Calu3 (cell line): ENCODE measurements around the gene OPCML. TPM values are rescaled to one million over a fixed set of nuclear protein-coding genes. Genes with fewer than 3 reads are reported as not detected.

Experiments used
- BruUV-seq: library from RNA; stranded (reverse); fragments of 400-500 nt; replicated peaks from 2 replicates; lab custom pipeline; 2021; lab: Mats Ljungman, UMichigan
- CTCF ChIA-PET: fragments of 300-600 bp; sonication (Branson Sonifier 250); formaldehyde crosslinking; loops from one replicate; lab custom pipeline; 2022; ENCODE audit warnings: antibody characterized with exemption; lab: Charles Lee
- DNase-seq: peaks from one replicate; pipeline ENCODE4 v3.0.0; 2022
- H3K27ac Mint-ChIP-seq: one replicate; pipeline ENCODE4 v1.8.0; 2022; ENCODE audit warnings: mixed read lengths; ENCODE audit not compliant: unreplicated experiment
- H3K27me3 Mint-ChIP-seq: one replicate; pipeline ENCODE4 v1.8.0; 2022; ENCODE audit warnings: mixed read lengths; ENCODE audit not compliant: unreplicated experiment
- H3K36me3 Mint-ChIP-seq: one replicate; pipeline ENCODE4 v1.8.0; 2022; ENCODE audit warnings: mild to moderate bottlenecking, moderate library complexity, mixed read lengths; ENCODE audit not compliant: insufficient read depth, unreplicated experiment
- H3K4me1 Mint-ChIP-seq: one replicate; pipeline ENCODE4 v1.8.0; 2022; ENCODE audit warnings: mild to moderate bottlenecking, low read depth, mixed read lengths; ENCODE audit not compliant: unreplicated experiment
- H3K4me3 Mint-ChIP-seq: one replicate; pipeline ENCODE4 v1.8.0; 2022; ENCODE audit warnings: mild to moderate bottlenecking, low read depth, moderate library complexity, mixed read lengths; ENCODE audit not compliant: unreplicated experiment
- H3K9me3 Mint-ChIP-seq: one replicate; pipeline ENCODE4 v1.8.0; 2022; ENCODE audit warnings: low read depth, mixed read lengths; ENCODE audit not compliant: unreplicated experiment
- CTCF ChIP-seq: fragments of 200-600 bp; IDR thresholded peaks from one replicate; pipeline ENCODE4 v1.8.0; 2022; ENCODE audit warnings: antibody characterized with exemption; ENCODE audit not compliant: unreplicated experiment
- intact Hi-C: fragments of 100-400 bp; cut with micrococcal nuclease; formaldehyde crosslinking; loops from one replicate; pipeline ENCODE4 v1.10.0; 2022; ENCODE audit not compliant: unreplicated experiment
- total RNA-seq: library from RNA; stranded (reverse); gene quantifications from 2 replicates; pipeline ENCODE4 v1.2.3, GENCODE V29; 2022

The OPCML gene
- total RNA-seq, 1 experiment from 2014 or later = not detected

- Mint-ChIP-seq H3K4me3 (no peak overlapping the region), H3K36me3 (no peaks in the 10 kb centered on the region), H3K27ac (no peak overlapping the region), H3K9me3 (peaks cover 13% of the 10 kb centered on the region), H3K4me1 (no peaks in the 10 kb centered on the region), H3K27me3 (no peaks in the 10 kb centered on the region)
- CTCF ChIA-PET = no interaction called here
- TF ChIP-seq CTCF = no peak
- BruUV-seq = no TSS peak
- DNase-seq = no peak
- intact Hi-C loops = no loop called here
Measured at GRCh38 chr11:132913886-132914285, 618.4 kb downstream of the OPCML start.

DNA sequence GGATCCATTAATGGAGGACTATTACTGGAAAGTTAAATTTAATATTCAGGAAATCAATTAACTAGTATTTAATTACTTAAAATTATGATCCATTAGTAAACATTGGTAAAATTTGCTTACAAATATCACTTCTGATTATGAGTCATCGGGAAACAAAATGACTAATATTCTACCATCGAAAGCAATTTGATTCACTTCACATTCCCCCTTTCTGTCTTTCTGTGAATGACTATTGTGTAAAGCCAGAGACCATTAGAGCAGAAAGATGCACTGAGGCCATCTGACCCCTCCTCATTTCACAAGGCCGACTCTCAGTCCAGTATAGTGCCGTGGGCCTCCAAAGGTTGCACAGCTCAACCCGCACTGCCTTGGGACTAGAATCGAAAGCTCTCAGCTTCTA lies 619.0 kb downstream of the OPCML start:
- no peak for DNase-seq
- TF ChIP-seq CTCF = no peak
- Mint-ChIP-seq H3K4me1 (no peaks in the 10 kb centered on the region), H3K27me3 (no peaks in the 10 kb centered on the region), H3K9me3 (peaks cover 11% of the 10 kb centered on the region), H3K36me3 (no peaks in the 10 kb centered on the region), H3K27ac (no peak overlapping the region), H3K4me3 (no peak overlapping the region)
- intact Hi-C loops = no loop called here
- no TSS peak for BruUV-seq
- CTCF ChIA-PET = no interaction called here

GRCh38 chr11:132911186-132911585 lies 621.1 kb downstream of the OPCML start:
- intact Hi-C loops = no loop called here
- Mint-ChIP-seq H3K27me3 (no peaks in the 10 kb centered on the region), H3K27ac (no peak overlapping the region), H3K36me3 (no peaks in the 10 kb centered on the region), H3K4me3 (no peak overlapping the region), H3K4me1 (no peaks in the 10 kb centered on the region), H3K9me3 (peaks cover 10% of the 10 kb centered on the region)
- DNase-seq = no peak
- CTCF ChIA-PET = no interaction called here
- BruUV-seq = no TSS peak
- TF ChIP-seq CTCF = no peak

DNA sequence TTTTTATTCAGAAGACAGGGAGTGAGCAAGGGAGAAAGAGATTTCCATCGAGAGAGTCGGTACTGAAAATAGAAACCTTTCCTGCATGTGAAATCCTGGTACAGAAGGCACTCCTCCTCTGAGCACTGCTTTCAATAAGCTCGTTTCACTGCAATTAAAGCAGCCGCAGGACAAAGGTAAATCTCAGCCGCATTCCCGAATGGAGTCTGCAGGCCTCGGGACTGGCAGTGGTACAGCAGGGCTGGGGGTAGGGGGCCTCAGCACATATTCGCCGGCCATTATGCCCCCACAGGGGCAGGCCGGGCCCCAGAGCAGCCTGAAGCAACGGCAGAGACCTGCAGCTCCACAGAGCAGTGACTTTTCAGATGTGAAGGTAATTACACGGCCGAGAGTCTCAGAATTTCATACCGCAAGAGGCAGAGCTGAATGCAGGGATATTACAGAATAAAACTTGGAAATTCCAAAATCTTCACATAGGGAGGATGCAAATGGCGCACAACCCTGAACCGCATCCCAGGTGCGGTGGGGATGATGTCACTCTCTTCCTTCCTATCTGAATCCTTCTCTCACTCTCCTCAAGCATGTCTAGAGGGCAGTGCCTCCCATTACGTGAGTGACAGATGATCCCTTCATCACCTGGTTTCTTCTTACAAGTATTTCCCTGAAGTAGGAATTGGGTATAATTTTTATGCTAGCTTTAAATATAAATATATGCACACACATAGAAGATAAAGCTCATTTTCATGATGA lies 622.1 kb downstream of the OPCML start:
- Mint-ChIP-seq H3K4me3 (no peak overlapping the region), H3K27me3 (no peaks in the 10 kb centered on the region), H3K4me1 (no peaks in the 10 kb centered on the region), H3K36me3 (no peaks in the 10 kb centered on the region), H3K27ac (no peak overlapping the region), H3K9me3 (peaks cover 8% of the 10 kb centered on the region)
- DNase-seq = no peak
- BruUV-seq = no TSS peak
- intact Hi-C loops = no loop called here
- TF ChIP-seq CTCF = no peak
- CTCF ChIA-PET = no interaction called here
